NT2/D1 (cell line): ENCODE results near the gene CSF3R.

Experiments used
- DNase-seq: peaks from one replicate; pipeline ENCODE4 v3.0.0-alpha.2; 2011; ENCODE audit warnings: low read depth, low spot score
- H3K27me3 ChIP-seq: 2 replicates; pipeline ENCODE4 v1.6.0; 2011; ENCODE audit warnings: mild to moderate bottlenecking; ENCODE audit not compliant: insufficient read length, insufficient read depth
- H3K36me3 ChIP-seq: 2 replicates; pipeline ENCODE4 v1.6.1; 2011; ENCODE audit warnings: mild to moderate bottlenecking, low read length, mixed read lengths; ENCODE audit not compliant: insufficient read depth, insufficient read length
- H3K4me1 ChIP-seq: 2 replicates; pipeline ENCODE4 v1.5.1; 2011; ENCODE audit not compliant: insufficient read depth, insufficient read length
- H3K4me3 ChIP-seq: 2 replicates; pipeline ENCODE4 v1.5.1; 2011; ENCODE audit warnings: low read depth; ENCODE audit not compliant: insufficient read length
- H3K9ac ChIP-seq: 2 replicates; pipeline ENCODE4 v1.6.0; 2011; ENCODE audit warnings: low read depth; ENCODE audit not compliant: insufficient read length
- H3K9me3 ChIP-seq: 2 replicates; pipeline ENCODE4 v1.5.1; 2011; ENCODE audit warnings: mild to moderate bottlenecking, low read length; ENCODE audit not compliant: insufficient read depth
- SUZ12 ChIP-seq: IDR thresholded peaks from 2 replicates; pipeline ENCODE4 v1.6.1; 2011; ENCODE audit not compliant: insufficient read length, insufficient read depth; ENCODE audit errors: extremely low read depth
- YY1 ChIP-seq: IDR thresholded peaks from 2 replicates; pipeline ENCODE4 v1.6.1; 2011; ENCODE audit not compliant: insufficient read length, insufficient read depth
- ZNF274 ChIP-seq: IDR thresholded peaks from 2 replicates; pipeline ENCODE4 v1.6.1; 2011; ENCODE audit warnings: mild to moderate bottlenecking, low read depth, low read length

CSF3R gene

GRCh38 chr1:36482724-36483388 is at the start of gene CSF3R:
CSF3R (minus strand) TSS chr1:36482913; CDS start chr1:36479496, 3,417 bp downstream.
- Histone ChIP-seq H3K9me3 (no peaks in the 10 kb centered on the region), H3K4me3 (no peak within 1 kb of the TSS), H3K4me1 (peaks cover 25% of the 10 kb centered on the region), H3K36me3 (no peaks in the 10 kb centered on the region), H3K27me3 (peaks cover 9% of the 10 kb centered on the region), H3K9ac (peak within 1 kb of the TSS; percentile 29)
- TF ChIP-seq SUZ12 = no peak
- TF ChIP-seq ZNF274 = no peak
- TF ChIP-seq YY1 = no peak
- DNase-seq = no peak

GRCh38 chr1:36531833-36532232 is 49.1 kb upstream of the CSF3R start:
- Histone ChIP-seq H3K9ac (no peak overlapping the region), H3K36me3 (no peaks in the 10 kb centered on the region), H3K27me3 (peaks cover 4% of the 10 kb centered on the region), H3K9me3 (no peaks in the 10 kb centered on the region), H3K4me1 (peaks cover 6% of the 10 kb centered on the region), H3K4me3 (no peak overlapping the region)
- TF ChIP-seq SUZ12 (no peak), YY1 (no peak), ZNF274 (no peak)
- no peak for DNase-seq

DNA sequence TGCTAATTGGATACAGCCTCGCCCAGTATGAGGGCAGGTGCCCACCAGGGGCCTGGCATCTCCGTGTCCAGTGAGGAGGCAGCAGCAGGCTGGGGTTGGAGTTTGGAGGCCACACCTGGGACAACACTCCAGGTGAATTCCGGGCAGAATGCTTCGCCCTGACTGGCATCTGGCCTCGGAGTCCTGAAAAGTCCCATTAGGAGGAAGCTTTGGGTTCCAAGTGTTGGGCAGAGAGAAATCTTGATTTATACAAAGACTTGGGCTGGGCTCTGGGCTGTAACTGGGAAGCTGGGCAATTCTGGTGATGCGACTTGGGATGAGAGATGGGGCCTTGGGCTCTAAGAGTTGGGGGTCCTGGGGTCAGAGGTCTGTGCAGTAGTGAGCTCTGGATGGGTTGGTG is 48.1 kb upstream of the CSF3R start:
- H3K4me1 ChIP-seq = peaks cover 6% of the 10 kb centered on the region
- TF ChIP-seq SUZ12 (no peak), ZNF274 (no peak), YY1 (no peak)
- H3K4me3 ChIP-seq = no peak overlapping the region
- H3K9me3 ChIP-seq = no peaks in the 10 kb centered on the region
- no peaks in the 10 kb centered on the region for H3K36me3 ChIP-seq
- H3K27me3 ChIP-seq = peaks cover 4% of the 10 kb centered on the region
- no peak for DNase-seq
- no peak overlapping the region for H3K9ac ChIP-seq

DNA sequence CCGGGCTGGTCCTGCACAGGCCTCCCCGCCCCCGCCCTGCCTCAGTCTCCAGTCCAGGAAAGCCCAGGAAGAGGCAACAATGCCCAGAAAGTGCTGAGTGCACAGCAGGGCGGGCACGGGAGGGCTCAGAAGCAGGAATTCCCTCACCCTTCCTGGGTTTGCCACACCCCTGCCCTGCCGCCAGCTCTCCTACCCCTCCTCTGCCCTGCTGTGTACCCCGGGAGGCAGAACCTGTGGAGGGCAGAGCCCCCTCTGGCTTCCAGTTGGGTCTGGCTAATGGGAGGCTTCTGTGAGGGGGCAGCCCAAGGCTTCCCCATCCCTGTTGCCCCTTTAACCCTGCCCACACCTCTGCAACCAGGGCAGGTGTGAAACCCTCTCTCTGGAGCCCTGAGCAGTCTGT is 47.5 kb upstream of the CSF3R start:
- H3K4me1 ChIP-seq = peaks cover 6% of the 10 kb centered on the region
- no peaks in the 10 kb centered on the region for H3K36me3 ChIP-seq
- H3K9me3 ChIP-seq = no peaks in the 10 kb centered on the region
- no peak overlapping the region for H3K9ac ChIP-seq
- TF ChIP-seq YY1 = no peak
- TF ChIP-seq ZNF274 = no peak
- no peak for TF ChIP-seq SUZ12
- H3K27me3 ChIP-seq = peaks cover 4% of the 10 kb centered on the region
- H3K4me3 ChIP-seq = no peak overlapping the region
- no peak for DNase-seq

- TF ChIP-seq SUZ12 (no peak), YY1 (no peak), ZNF274 (no peak)
Observed at GRCh38 chr1:36529769-36530260, 47.1 kb upstream of the CSF3R start.

GRCh38 chr1:36528361-36529349 is 45.9 kb upstream of the CSF3R start:
- peak; percentile 61 for TF ChIP-seq YY1
- TF ChIP-seq SUZ12 = no peak
- no peak for TF ChIP-seq ZNF274
- H3K9me3 ChIP-seq = no peaks in the 10 kb centered on the region
- peaks cover 4% of the 10 kb centered on the region for H3K27me3 ChIP-seq
- peaks cover 11% of the 10 kb centered on the region for H3K4me1 ChIP-seq
- H3K4me3 ChIP-seq = no peak overlapping the region
- no peaks in the 10 kb centered on the region for H3K36me3 ChIP-seq
- peak; percentile 49 for DNase-seq
- H3K9ac ChIP-seq = no peak overlapping the region

More at GRCh38 chr1:36529769-36530260, 47.1 kb upstream of the CSF3R start:
- Histone ChIP-seq H3K4me3 (no peak overlapping the region), H3K27me3 (peaks cover 4% of the 10 kb centered on the region), H3K9me3 (no peaks in the 10 kb centered on the region), H3K36me3 (no peaks in the 10 kb centered on the region), H3K4me1 (peaks cover 6% of the 10 kb centered on the region), H3K9ac (no peak overlapping the region)
- no peak for DNase-seq

DNA sequence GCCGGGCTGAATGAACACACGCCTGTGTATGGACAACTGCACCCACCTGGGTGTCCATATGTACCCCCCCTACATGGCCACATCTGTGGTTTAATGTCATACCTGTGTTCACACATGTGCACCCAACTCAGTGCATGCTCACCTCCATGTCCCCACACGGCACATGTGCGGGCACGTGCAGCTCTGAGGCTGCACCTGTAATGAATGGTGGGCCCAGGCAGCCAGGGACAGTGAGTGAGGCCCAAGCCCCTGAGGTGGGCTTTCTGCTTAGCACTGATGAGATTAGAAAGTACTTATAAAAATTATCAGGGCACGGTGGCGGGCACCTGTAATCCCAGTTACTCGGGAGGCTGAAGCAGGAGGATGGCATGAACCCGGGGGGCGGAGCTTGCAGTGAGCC is 42.5 kb upstream of the CSF3R start:
- peaks cover 9% of the 10 kb centered on the region for H3K27me3 ChIP-seq
- DNase-seq = no peak
- peaks cover 16% of the 10 kb centered on the region for H3K4me1 ChIP-seq
- no peaks in the 10 kb centered on the region for H3K9me3 ChIP-seq
- H3K36me3 ChIP-seq = no peaks in the 10 kb centered on the region
- no peak overlapping the region for H3K4me3 ChIP-seq
- H3K9ac ChIP-seq = no peak overlapping the region
- TF ChIP-seq SUZ12 (no peak), ZNF274 (no peak), YY1 (no peak)
